ENCODE results near the gene C1orf21.

DNA sequence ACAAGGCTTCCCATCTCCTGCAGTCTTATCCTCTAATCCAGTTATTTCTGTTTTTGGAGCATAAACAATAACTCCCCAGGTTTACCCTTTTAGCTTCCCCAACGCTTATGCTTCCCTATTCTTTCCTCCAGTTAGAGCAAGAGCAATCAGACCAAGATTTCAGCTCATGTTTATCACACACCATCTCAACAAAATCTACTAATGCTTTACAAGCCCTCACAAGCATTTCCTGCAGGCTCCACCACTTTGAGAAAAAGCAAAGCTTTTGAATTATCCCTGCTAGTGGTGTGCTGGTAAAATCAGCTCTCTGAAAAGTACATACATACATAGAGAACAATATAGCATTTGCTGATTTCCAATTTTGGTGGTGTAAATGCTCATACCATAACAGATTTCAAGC lies 275.0 kb downstream of the C1orf21 start:
- TF ChIP-seq, protein P1, sequence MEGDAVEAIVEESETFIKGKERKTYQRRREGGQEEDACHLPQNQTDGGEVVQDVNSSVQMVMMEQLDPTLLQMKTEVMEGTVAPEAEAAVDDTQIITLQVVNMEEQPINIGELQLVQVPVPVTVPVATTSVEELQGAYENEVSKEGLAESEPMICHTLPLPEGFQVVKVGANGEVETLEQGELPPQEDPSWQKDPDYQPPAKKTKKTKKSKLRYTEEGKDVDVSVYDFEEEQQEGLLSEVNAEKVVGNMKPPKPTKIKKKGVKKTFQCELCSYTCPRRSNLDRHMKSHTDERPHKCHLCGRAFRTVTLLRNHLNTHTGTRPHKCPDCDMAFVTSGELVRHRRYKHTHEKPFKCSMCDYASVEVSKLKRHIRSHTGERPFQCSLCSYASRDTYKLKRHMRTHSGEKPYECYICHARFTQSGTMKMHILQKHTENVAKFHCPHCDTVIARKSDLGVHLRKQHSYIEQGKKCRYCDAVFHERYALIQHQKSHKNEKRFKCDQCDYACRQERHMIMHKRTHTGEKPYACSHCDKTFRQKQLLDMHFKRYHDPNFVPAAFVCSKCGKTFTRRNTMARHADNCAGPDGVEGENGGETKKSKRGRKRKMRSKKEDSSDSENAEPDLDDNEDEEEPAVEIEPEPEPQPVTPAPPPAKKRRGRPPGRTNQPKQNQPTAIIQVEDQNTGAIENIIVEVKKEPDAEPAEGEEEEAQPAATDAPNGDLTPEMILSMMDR (IDR thresholded peaks at IDR 0.05) = no peak
- no peak for TF ChIP-seq POLR2A (IDR thresholded peaks at IDR 0.05)
